ENCODE measurements around the gene BCOR.

GRCh38 chrX:40047485-40047884, 50.3 kb downstream of the BCOR start:
- TF ChIP-seq ZNF354B (CRISPR knock-in tag; IDR thresholded peaks at IDR 0.05) (no peak), CTCF (IDR thresholded peaks at IDR 0.05 in 2 of 3, conservative IDR thresholded peaks at IDR 0.05 in 1 of 3; ENCODE audit: insufficient read depth in 2 of 3, low read depth in 1 of 3, low read length in 3 of 3) (no peak), CBFB (CRISPR knock-in tag; IDR thresholded peaks at IDR 0.05) (no peak), ZNF282 (CRISPR knock-in tag; IDR thresholded peaks at IDR 0.05) (no peak), ZNF24 (IDR thresholded peaks at IDR 0.05) (no peak), EZH2 (IDR thresholded peaks at IDR 0.05; ENCODE audit: borderline replicate concordance, low read depth, low read length) (no peak), FOXP1 (CRISPR knock-in tag; IDR thresholded peaks at IDR 0.05) (no peak), ZNF12 (CRISPR knock-in tag; IDR thresholded peaks at IDR 0.05) (no peak)
- TF ChIP-seq, protein P1, sequence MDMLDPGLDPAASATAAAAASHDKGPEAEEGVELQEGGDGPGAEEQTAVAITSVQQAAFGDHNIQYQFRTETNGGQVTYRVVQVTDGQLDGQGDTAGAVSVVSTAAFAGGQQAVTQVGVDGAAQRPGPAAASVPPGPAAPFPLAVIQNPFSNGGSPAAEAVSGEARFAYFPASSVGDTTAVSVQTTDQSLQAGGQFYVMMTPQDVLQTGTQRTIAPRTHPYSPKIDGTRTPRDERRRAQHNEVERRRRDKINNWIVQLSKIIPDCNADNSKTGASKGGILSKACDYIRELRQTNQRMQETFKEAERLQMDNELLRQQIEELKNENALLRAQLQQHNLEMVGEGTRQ (CRISPR knock-in tag; IDR thresholded peaks at IDR 0.05): no peak
